Mesenchymal stem cell (in vitro differentiated cells and primary cell): ENCODE data around the gene FKRP.
"Not testable (repeated sequence)": the region's sequence is repeated elsewhere in the genome, so short reads cannot be mapped to it uniquely, and the experiment has no call there.

ENCODE experiments used
- DNase-seq: peaks from one replicate; pipeline ENCODE4 v3.0.0-alpha.2; 2013
- H2AFZ ChIP-seq: one replicate; pipeline ENCODE4 v1.6.1; 2013; ENCODE audit warnings: low read depth, mild to moderate bottlenecking, control low read depth, inconsistent platforms, low read length, moderate library complexity
- H2AK5ac ChIP-seq: 2 replicates; pipeline ENCODE4 v1.6.1; 2013; ENCODE audit warnings: low read length, moderate library complexity, mild to moderate bottlenecking, inconsistent platforms; ENCODE audit not compliant: severe bottlenecking
- H2BK120ac ChIP-seq: one replicate; pipeline ENCODE4 v1.6.1; 2013; ENCODE audit warnings: low read depth, mild to moderate bottlenecking, inconsistent platforms, low read length, moderate library complexity
- H2BK12ac ChIP-seq, 2 experiments: one replicate each; pipeline ENCODE4 v1.6.1; 2013; ENCODE audit warnings: inconsistent platforms in 2 of 2, low read length in 2 of 2, mild to moderate bottlenecking in 2 of 2, moderate library complexity in 2 of 2, control low read depth in 1 of 2
- H2BK15ac ChIP-seq: one replicate; pipeline ENCODE4 v1.6.1; 2013; ENCODE audit warnings: mild to moderate bottlenecking, low read depth, inconsistent platforms; ENCODE audit not compliant: poor library complexity, severe bottlenecking
- H2BK5ac ChIP-seq: 2 replicates; pipeline ENCODE4 v1.6.1; 2013; ENCODE audit warnings: low read depth, mild to moderate bottlenecking, low read length, control low read depth, inconsistent platforms; ENCODE audit not compliant: poor library complexity, severe bottlenecking
- H3K14ac ChIP-seq, 2 experiments: one replicate each; pipeline ENCODE4 v1.6.1; 2013; ENCODE audit warnings: inconsistent platforms in 2 of 2, low read length in 2 of 2, control low read depth in 1 of 2, mild to moderate bottlenecking in 1 of 2, moderate library complexity in 1 of 2
- H3K18ac ChIP-seq, 2 experiments: one replicate each; pipeline ENCODE4 v1.6.1; 2013; ENCODE audit warnings: inconsistent platforms in 2 of 2, low read length in 2 of 2, control low read depth in 1 of 2, low read depth in 1 of 2, mild to moderate bottlenecking in 1 of 2
- H3K23ac ChIP-seq, 2 experiments: one replicate each; pipeline ENCODE4 v1.6.1; 2013; ENCODE audit warnings: inconsistent platforms in 2 of 2, low read length in 2 of 2, mild to moderate bottlenecking in 2 of 2, moderate library complexity in 2 of 2, control low read depth in 1 of 2
- H3K27ac ChIP-seq: 2 replicates; pipeline ENCODE4 v1.5.1; 2013; ENCODE audit warnings: mild to moderate bottlenecking, moderate library complexity, low read length, control low read depth, inconsistent platforms; ENCODE audit not compliant: poor library complexity, severe bottlenecking
- H3K27me3 ChIP-seq, 2 experiments: 2 replicates each; pipeline versions ENCODE4 v1.6.1 to v1.7.0; 2013; ENCODE audit warnings: low read length in 2 of 2, mild to moderate bottlenecking in 2 of 2, moderate library complexity in 2 of 2, control low read depth in 1 of 2, inconsistent platforms in 1 of 2; ENCODE audit not compliant: control insufficient read depth in 1 of 2, insufficient read depth in 1 of 2
- H3K36me3 ChIP-seq, 2 experiments: 2 replicates each; pipeline versions ENCODE4 v1.6.1 to v1.7.0; 2013; ENCODE audit warnings: low read length in 2 of 2, control low read depth in 1 of 2, inconsistent platforms in 1 of 2, low read depth in 1 of 2, mild to moderate bottlenecking in 1 of 2; ENCODE audit not compliant: insufficient read depth in 2 of 2, control insufficient read depth in 1 of 2
- H3K4ac ChIP-seq, 2 experiments: one replicate each; pipeline ENCODE4 v1.6.1; 2013; ENCODE audit warnings: inconsistent platforms in 2 of 2, low read length in 2 of 2, mild to moderate bottlenecking in 2 of 2, moderate library complexity in 2 of 2, control low read depth in 1 of 2, low read depth in 1 of 2
- H3K4me1 ChIP-seq: 2 replicates; pipeline ENCODE4 v1.6.1; 2013; ENCODE audit warnings: low read depth, low read length, control low read depth; ENCODE audit not compliant: control insufficient read depth, insufficient read depth
- H3K4me2 ChIP-seq: 2 replicates; pipeline ENCODE4 v1.6.1; 2013; ENCODE audit warnings: low read length, mild to moderate bottlenecking, inconsistent platforms; ENCODE audit not compliant: poor library complexity, severe bottlenecking
- H3K4me3 ChIP-seq, 2 experiments: 2 replicates each; pipeline versions ENCODE4 v1.5.1 to v1.7.0; 2013; ENCODE audit warnings: low read length in 2 of 2, mild to moderate bottlenecking in 2 of 2, control low read depth in 1 of 2, low read depth in 1 of 2; ENCODE audit not compliant: insufficient read depth in 1 of 2
- H3K79me1 ChIP-seq: replicated peaks from 2 replicates; pipeline ENCODE4 v1.6.1; 2013; ENCODE audit warnings: mild to moderate bottlenecking, control low read depth, low read length, inconsistent platforms; ENCODE audit not compliant: poor library complexity, severe bottlenecking
- H3K9ac ChIP-seq: 2 replicates; pipeline ENCODE4 v1.7.0; 2013; ENCODE audit warnings: mild to moderate bottlenecking, low read length, moderate library complexity
- H3K9me3 ChIP-seq: 2 replicates; pipeline ENCODE4 v1.7.0; 2013; ENCODE audit warnings: mild to moderate bottlenecking, low read length; ENCODE audit not compliant: control insufficient read depth
- H4K8ac ChIP-seq: one replicate; pipeline ENCODE4 v1.6.1; 2013; ENCODE audit warnings: inconsistent platforms, mild to moderate bottlenecking, low read length, moderate library complexity
- H4K91ac ChIP-seq: one replicate; pipeline ENCODE4 v1.6.1; 2013; ENCODE audit warnings: mild to moderate bottlenecking, low read length, inconsistent platforms
- WGBS: methylation state at CpG from one replicate; pipeline ENCODE4 v1.1.7; 2013; ENCODE audit warnings: mixed read lengths; 5-methylcytosine and 5-hydroxymethylcytosine counted together

Gene FKRP

DNA sequence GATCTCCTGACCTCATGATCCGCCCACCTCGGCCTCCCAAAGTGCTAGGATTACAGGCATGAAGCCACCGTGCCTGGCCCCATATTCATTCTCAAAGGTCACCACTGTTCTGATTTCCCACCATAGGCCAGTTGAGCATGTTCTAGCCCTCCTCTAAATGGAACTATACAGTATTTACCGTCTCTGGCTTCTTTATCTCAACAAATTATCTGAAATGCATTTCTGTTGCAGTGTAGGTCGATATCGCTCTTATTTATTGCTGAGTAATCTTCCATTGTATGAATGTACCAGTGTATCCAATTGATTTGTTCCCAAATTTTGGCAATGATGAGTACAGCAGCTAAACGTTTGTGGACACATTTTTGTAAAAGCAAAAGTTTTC is 27.2 kb downstream of the FKRP start:
- Histone ChIP-seq H3K23ac (no peak overlapping the region), H3K36me3 (peaks cover 40% of the 10 kb centered on the region in 2 experiments), H3K27me3 (no peaks in the 10 kb centered on the region), H3K18ac (no peak overlapping the region), H3K4me3 (no peak overlapping the region), H3K27ac (no peak overlapping the region), H3K9me3 (no peaks in the 10 kb centered on the region), H2BK15ac (no peak overlapping the region), H3K79me1 (peaks cover 3% of the 10 kb centered on the region), H3K14ac (no peak overlapping the region), H4K91ac (no peak overlapping the region), H3K9ac (no peak overlapping the region), H2AFZ (no peak overlapping the region), H3K4me2 (no peak overlapping the region), H2AK5ac (no peak overlapping the region), H2BK5ac (no peak overlapping the region), H2BK12ac (no peak overlapping the region), H3K4me1 (no peaks in the 10 kb centered on the region), H3K4ac (no peak overlapping the region), H2BK120ac (no peak overlapping the region), H4K8ac (no peak overlapping the region)
- DNase-seq, result no peak
- WGBS, result 87% methylated on average over 5 of the region's 7 CpGs

DNA sequence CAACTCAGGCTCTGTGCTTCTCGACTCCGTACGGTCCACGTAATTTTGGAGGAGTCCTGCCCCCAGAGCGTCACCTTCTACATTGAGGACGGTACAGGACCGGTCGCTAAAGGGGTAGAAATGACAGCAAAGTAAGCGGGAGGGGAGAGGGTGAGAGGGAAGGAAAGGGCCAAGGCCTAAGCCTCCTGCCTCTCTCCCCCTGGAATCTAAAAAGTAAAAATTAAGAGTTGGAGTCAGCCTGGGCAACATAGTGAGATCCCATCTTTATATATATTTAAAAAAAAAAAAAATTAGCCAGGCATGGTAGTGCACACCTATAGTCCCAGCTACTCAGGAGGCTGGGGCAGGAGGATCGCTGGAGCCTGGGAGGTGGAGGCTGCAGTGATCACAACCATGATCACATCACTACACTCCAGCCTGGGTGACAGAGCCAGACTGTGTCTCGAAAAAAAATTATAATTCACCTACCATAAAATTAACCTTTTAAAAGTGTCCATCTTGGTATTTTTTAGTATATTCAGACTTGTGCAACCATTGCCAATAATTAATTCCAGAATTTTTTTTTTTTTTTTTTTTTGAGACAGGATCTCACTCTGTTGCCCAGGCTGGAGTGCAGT is 29.9 kb downstream of the FKRP start:
- Histone ChIP-seq H3K18ac (no peak overlapping the region), H2AK5ac (no peak overlapping the region), H2BK5ac (no peak overlapping the region), H4K8ac (no peak overlapping the region), H2BK120ac (no peak overlapping the region), H3K4me1 (peaks cover 1% of the 10 kb centered on the region), H3K27ac (no peak overlapping the region), H2AFZ (no peak overlapping the region), H3K14ac (no peak overlapping the region), H3K4me3 (no peak overlapping the region), H3K36me3 (peaks cover 60 to 65% of the 10 kb centered on the region in 2 experiments), H4K91ac (no peak overlapping the region), H2BK12ac (no peak overlapping the region), H3K79me1 (peaks cover 13% of the 10 kb centered on the region), H3K4me2 (no peak overlapping the region), H3K9ac (no peak overlapping the region), H3K9me3 (no peaks in the 10 kb centered on the region), H3K27me3 (no peaks in the 10 kb centered on the region), H3K23ac (no peak overlapping the region), H3K4ac (no peak overlapping the region), H2BK15ac (no peak overlapping the region)
- 89% methylated on average over 10 of the region's 11 CpGs for WGBS
- no peak for DNase-seq

DNA sequence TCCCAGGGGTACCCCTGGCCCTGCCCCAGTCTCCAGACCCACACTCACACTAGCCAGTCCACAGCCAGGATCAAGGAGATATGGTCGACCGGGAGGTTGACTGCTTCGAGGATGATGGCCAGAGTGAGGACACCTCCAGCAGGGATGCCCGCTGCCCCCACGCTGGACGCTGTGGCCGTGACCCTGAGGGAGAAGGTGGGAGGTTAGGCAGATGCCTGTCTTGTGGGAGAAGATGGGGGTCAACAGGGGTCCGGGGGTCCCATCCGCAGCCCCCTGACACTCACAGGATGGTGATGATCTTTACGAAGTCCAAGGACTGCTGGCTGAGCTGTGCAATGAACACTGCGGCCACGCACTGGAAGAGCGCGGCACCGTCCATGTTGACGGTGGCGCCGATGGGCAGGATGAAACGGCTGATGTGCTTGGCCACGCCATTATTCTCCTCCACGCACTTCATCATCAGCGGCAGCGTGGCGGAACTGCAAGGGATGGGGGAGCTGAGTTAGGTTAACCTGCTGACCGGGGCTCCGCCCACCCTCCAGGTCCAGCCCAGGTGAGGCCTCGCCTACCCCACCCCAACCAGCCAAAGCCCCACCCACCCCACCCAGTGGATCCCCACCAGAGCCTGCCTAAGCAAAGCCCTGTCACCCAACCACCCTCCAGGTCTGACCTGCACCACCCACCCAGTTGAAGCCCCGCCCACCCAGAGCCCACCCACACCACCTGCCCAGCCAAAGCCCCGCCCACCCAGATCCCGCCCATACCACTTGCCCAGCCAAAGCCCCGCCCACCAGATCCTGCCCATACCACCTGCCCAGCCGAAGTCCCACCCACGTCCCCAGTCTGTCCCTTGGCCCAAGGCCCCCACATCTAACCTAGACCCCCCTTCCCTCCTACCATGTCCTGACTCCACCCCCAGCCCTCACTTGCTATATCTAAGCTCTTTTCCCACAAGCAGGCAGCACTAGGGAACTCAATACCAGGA is 31.4 kb downstream of the FKRP start:
- Histone ChIP-seq H3K9me3 (no peaks in the 10 kb centered on the region), H2AK5ac (no peak overlapping the region), H4K91ac (no peak overlapping the region), H3K18ac (no peak overlapping the region), H3K79me1 (peaks cover 20% of the 10 kb centered on the region), H3K4ac (no peak overlapping the region), H3K23ac (no peak overlapping the region), H2AFZ (no peak overlapping the region), H3K4me1 (peaks cover 1% of the 10 kb centered on the region), H2BK15ac (no peak overlapping the region), H3K36me3 (peaks cover 68 to 71% of the 10 kb centered on the region in 2 experiments), H4K8ac (peak overlapping the region; percentile 19), H2BK12ac (no peak overlapping the region), H3K27me3 (no peaks in the 10 kb centered on the region), H2BK120ac (no peak overlapping the region), H3K4me3 (peak overlapping the region in 1 of 2 experiments; percentile 0), H3K27ac (no peak overlapping the region), H3K9ac (no peak overlapping the region), H2BK5ac (no peak overlapping the region), H3K4me2 (no peak overlapping the region), H3K14ac (no peak overlapping the region)
- WGBS, result over 99% methylated on average over 28 of the region's 33 CpGs
- no peak for DNase-seq

DNA sequence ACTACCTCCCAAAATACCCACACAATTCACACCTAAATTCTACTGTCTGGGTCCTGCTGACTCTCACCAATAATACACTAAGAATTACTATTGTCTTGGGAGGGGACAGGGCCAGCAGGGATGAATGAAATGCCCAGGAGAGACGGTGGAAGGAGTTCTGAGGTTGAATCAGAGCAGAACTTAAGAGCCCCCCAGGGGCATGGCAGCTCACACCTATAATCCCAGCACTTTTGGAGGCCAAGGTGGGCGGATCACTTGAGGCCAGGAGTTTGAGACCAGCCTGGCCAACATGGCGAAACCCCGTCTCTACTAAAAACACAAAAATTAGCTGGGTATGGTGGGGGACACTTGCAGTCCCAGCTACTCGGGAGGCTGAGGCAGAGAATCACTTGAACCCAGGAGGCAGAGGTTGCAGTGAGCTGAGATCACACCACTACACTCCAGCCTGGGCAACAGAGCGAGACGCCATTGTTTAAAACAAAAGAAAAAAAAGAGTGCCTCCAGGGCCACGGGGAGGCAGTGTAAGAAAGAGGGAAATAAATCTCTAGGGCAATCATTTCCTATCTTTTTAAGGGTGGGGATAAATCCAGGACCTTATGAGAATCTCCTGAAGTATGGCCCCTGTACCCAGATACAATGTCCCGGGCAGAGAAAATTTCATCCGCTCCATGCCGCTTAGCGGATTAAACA is 32.2 kb downstream of the FKRP start:
- H4K8ac ChIP-seq, result peak overlapping the region; percentile 67
- H3K14ac ChIP-seq, H2BK5ac ChIP-seq, H2AK5ac ChIP-seq, H3K9ac ChIP-seq, H3K4me3 ChIP-seq, H3K18ac ChIP-seq, H3K4me1 ChIP-seq, H3K27ac ChIP-seq, H3K9me3 ChIP-seq, H2BK12ac ChIP-seq, H2BK120ac ChIP-seq, H4K91ac ChIP-seq, H2AFZ ChIP-seq, H2BK15ac ChIP-seq, H3K4ac ChIP-seq, H3K23ac ChIP-seq, H3K27me3 ChIP-seq, DNase-seq, H3K4me2 ChIP-seq: not testable (repeated sequence)
- peaks cover 77% of the 10 kb centered on the region in 2 experiments for H3K36me3 ChIP-seq
- 96% methylated on average over 9 of the region's 12 CpGs for WGBS
- peaks cover 27% of the 10 kb centered on the region for H3K79me1 ChIP-seq
